Mucosa of stomach (tissue), 1 donor: Measurements from ENCODE around the gene HLF.

Experiments
- H3K27me3 ChIP-seq: one replicate; pipeline ENCODE4 v1.7.0; 2013; ENCODE audit warnings: mild to moderate bottlenecking, low read length; ENCODE audit not compliant: control insufficient read depth, insufficient read depth
- H3K36me3 ChIP-seq: one replicate; pipeline ENCODE4 v1.7.0; 2013; ENCODE audit warnings: low read length; ENCODE audit not compliant: control insufficient read depth, insufficient read depth
- H3K4me1 ChIP-seq: one replicate; pipeline ENCODE4 v1.7.0; 2013; ENCODE audit warnings: mild to moderate bottlenecking, low read length; ENCODE audit not compliant: control insufficient read depth, insufficient read depth
- H3K4me3 ChIP-seq: one replicate; pipeline ENCODE4 v1.7.0; 2013; ENCODE audit warnings: low read length
- H3K9ac ChIP-seq: one replicate; pipeline ENCODE4 v1.7.0; 2013; ENCODE audit warnings: mild to moderate bottlenecking, low read length, moderate library complexity
- H3K9me3 ChIP-seq: one replicate; pipeline ENCODE4 v1.7.0; 2013; ENCODE audit warnings: mild to moderate bottlenecking, low read length, moderate library complexity; ENCODE audit not compliant: control insufficient read depth
- donor health status: Pancreatic carcinoma.

Gene HLF

DNA sequence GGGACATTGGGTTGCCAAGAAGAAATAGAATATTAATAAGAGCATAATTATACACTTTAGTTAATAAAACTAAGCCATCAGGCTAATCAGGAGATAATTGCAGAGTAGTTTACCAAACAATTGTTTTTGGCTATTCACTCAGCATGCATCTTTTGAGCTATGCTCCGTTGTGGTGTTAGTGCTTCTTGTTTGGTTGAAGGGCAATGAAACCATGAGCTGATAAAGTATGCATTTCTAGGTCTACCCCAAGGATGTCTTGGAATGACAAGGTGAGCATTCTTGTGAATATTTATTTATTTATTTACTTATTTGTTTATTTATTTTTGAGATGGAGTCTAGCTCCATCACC is 6.4 kb downstream of the HLF start:
- H3K9ac ChIP-seq = no peak overlapping the region
- no peak overlapping the region for H3K4me3 ChIP-seq
- no peaks in the 10 kb centered on the region for H3K9me3 ChIP-seq
- H3K27me3 ChIP-seq = peaks cover 2% of the 10 kb centered on the region
- H3K36me3 ChIP-seq = no peaks in the 10 kb centered on the region
- H3K4me1 ChIP-seq = peaks cover 6% of the 10 kb centered on the region

GRCh38 chr17:55271958-55272710 is 7.4 kb downstream of the HLF start:
- H3K4me3 ChIP-seq = no peak overlapping the region
- H3K9ac ChIP-seq = no peak overlapping the region
- peaks cover 6% of the 10 kb centered on the region for H3K4me1 ChIP-seq
- H3K27me3 ChIP-seq = no peaks in the 10 kb centered on the region
- no peaks in the 10 kb centered on the region for H3K9me3 ChIP-seq
- no peaks in the 10 kb centered on the region for H3K36me3 ChIP-seq

DNA sequence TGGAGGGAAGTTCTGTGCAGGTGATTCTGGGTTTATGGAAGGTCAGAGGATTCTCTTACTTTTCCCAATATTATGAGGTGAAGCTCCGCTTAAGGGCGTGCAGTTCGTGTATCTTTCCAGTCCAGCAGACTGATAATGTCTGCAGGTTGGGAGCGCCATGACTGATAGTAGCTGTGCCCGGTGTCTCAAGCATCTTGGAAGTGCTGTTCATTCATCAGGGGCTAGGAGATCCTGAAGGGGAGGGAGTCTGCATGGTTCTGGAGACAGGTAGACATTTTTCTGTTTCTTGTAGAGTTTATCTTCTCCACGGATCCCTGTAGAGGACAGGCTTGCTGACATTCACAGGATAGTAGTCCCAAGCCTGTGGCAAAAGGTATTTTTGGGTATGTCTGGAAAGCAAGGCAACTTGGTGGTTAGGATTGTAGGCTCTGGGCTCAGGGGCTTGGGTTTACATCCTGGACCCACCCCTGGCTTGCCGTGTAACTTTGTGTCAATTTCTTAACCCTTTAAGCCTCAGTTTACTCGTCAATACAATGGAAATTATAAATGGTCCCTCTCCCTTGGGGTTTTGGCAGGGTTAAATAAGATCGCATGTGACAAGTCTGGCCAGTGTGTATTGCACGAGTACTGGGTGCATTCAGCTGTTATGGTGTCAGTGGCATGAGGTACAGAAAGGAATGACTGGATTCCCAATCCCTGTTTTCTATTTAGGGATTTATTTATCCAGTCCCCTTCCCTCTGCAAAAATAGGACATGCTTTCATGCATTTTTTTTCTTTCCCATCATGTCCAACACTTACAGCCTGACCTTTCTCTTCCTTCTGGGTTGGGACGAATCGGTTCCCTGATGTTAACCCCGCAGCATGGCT is 8.2 kb downstream of the HLF start:
- H3K9ac ChIP-seq = no peak overlapping the region
- H3K9me3 ChIP-seq = no peaks in the 10 kb centered on the region
- no peak overlapping the region for H3K4me3 ChIP-seq
- H3K4me1 ChIP-seq = peaks cover 11% of the 10 kb centered on the region
- no peaks in the 10 kb centered on the region for H3K36me3 ChIP-seq
- no peaks in the 10 kb centered on the region for H3K27me3 ChIP-seq

GRCh38 chr17:55273579-55274354 is 9.0 kb downstream of the HLF start:
- Histone ChIP-seq H3K36me3 (no peaks in the 10 kb centered on the region), H3K4me1 (peaks cover 11% of the 10 kb centered on the region), H3K9ac (no peak overlapping the region), H3K27me3 (no peaks in the 10 kb centered on the region), H3K4me3 (no peak overlapping the region), H3K9me3 (no peaks in the 10 kb centered on the region)

DNA sequence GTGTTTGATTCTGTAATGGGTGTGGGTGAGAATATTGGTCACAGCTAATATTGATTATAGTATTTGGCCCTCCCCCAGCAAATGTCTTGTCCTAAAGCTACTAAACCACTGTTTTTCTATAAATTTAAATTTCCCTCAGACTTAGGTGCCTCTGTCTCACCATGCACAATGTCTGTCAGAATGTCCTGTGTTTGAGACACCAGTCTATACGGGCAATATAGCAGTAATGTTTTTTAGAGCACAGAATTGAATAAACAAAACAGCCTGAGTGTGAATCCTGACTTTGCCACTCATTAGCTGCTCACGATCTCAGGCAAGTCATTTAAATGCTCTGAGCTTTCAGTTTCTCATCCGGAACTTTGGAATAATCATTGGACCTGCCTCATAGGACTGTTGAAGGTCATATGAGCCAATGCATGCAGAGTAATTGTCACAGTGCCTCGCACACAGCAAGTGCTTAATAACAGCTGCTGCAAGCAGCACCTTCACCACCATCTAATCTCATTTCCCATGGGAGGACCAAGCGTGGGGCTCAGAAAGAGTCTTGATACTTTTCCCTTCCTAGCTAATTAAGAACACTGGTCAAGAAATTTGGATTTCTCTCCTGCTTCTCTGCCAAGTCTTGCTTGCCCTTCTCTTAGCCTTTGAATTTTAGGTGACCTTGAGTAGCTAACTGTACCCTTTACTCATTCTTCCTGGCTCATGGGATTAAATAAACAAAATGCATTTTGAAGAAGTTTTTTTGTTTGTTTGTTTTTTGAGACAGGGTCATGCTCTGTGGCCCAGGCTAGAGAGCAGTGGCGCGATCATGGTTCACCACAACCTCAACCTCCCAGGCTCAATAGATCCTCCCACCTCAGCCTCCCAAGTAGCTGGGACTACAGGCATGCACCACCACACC is 9.8 kb downstream of the HLF start:
- H3K9ac ChIP-seq = no peak overlapping the region

DNA sequence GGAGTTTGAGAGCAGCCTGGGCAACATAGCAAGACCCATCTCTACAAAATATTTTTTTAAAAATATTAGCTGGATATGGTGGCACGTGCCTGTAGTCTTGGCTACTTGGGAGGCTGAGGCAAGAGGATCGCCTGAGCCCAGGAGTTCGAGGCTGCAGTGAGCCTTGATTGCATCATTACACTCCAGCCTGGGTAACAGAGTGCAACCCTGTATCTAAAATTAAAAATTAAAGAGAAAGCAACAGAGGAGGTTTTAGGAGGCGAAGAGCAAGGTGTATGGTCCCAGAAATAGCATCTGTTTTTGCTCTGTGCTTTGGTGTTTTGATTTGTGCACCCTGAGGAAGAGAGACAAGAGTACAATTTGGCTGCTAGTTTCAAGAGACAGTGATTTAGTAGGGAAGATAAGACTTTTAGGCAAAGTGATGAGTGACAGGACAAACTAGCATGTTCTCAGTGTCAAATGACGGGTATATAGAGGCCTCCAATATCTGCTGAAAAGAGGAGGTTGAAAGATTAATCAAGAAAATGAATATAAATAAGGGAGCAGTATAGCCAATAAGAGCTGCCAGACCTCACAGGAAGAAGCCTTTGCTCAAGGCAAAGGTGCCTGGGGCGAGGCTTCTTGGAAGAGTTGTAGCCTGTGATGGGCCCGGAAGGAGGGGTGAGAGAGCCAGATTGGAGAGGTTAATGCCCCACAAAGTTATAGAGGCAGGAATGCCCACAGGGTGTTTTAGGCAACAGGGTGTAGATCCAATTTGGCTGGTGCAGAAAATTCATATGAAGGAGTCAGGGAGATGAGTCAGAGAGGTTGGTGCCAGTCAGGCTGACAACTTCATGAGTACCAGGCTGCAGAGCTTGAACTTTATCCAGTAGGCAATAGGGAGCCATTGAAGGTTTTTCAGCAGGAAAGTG is 11.4 kb downstream of the HLF start:
- Histone ChIP-seq H3K4me3 (no peak overlapping the region), H3K9me3 (no peaks in the 10 kb centered on the region), H3K36me3 (no peaks in the 10 kb centered on the region), H3K4me1 (peaks cover 11% of the 10 kb centered on the region), H3K9ac (no peak overlapping the region), H3K27me3 (no peaks in the 10 kb centered on the region)

More for the DNA sequence above, 9.8 kb downstream of the HLF start:
- Histone ChIP-seq H3K27me3 (no peaks in the 10 kb centered on the region), H3K9me3 (no peaks in the 10 kb centered on the region), H3K4me3 (no peak overlapping the region), H3K4me1 (peaks cover 11% of the 10 kb centered on the region), H3K36me3 (no peaks in the 10 kb centered on the region)

DNA sequence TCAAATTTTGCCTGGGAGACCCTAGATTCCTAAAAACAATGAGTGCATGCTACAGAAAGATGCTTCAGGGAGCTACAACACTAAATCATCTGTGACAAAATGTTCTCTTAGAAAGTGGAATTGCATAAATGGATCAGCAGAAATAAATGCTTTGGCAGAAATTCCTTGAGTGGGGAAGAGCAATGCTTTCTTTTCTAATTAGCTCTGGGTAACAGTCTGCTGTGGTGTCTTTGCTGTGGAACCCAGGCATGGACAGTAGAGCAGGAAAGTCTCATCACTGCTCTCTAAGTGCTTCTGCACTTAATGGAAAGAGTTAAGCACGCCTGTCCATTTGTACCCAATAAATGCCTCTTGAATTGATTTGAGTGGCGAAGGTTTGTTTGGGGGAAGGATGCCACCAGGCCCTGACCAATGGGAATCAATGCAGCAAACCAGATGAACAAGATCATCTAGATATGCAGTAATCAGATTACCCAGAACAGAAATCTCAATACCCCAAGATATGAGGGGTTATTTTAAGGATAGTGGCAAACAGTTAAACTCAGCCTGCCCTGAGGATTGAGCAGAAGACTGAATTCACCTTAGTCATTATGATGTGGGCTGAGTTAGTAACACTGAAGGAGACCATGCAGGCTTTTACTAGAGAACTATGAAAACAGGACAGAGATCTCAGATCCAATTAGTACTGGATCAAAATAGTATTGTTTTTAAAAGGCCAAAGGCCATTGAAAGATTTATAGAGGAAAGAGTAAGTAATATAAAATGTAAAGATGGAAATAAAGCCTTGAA is 13.6 kb downstream of the HLF start:
- Histone ChIP-seq H3K9ac (no peak overlapping the region), H3K4me1 (peaks cover 10% of the 10 kb centered on the region)

DNA sequence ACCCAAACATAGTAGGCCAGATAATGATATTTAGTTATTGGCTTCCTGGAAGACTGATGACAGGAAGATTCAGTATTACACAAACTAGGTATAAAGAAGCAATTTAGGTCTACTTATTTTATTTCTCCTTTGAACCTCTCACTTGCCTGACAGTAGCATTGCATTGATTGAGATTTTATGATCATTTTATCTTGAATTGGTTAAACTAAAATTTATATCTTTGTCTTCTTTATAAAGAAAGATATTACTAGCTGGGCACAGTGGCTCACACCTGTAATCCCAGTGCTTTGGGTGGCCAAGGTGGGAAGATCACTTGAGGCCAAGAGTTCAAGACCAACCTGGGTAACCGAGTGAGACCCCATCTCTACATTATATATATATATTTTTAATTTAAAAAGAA is 14.4 kb downstream of the HLF start:
- no peaks in the 10 kb centered on the region for H3K36me3 ChIP-seq
- H3K4me1 ChIP-seq = peaks cover 9% of the 10 kb centered on the region
- no peaks in the 10 kb centered on the region for H3K9me3 ChIP-seq
- H3K27me3 ChIP-seq = no peaks in the 10 kb centered on the region
- H3K4me3 ChIP-seq = no peak overlapping the region
- no peak overlapping the region for H3K9ac ChIP-seq

More for the DNA sequence above, 13.6 kb downstream of the HLF start:
- Histone ChIP-seq H3K36me3 (no peaks in the 10 kb centered on the region), H3K4me3 (no peak overlapping the region), H3K9me3 (no peaks in the 10 kb centered on the region), H3K27me3 (no peaks in the 10 kb centered on the region)

GRCh38 chr17:55279788-55280187 is 15.0 kb downstream of the HLF start:
- H3K4me1 ChIP-seq = peaks cover 15% of the 10 kb centered on the region
- H3K9ac ChIP-seq = no peak overlapping the region
- no peaks in the 10 kb centered on the region for H3K9me3 ChIP-seq
- H3K27me3 ChIP-seq = no peaks in the 10 kb centered on the region
- no peaks in the 10 kb centered on the region for H3K36me3 ChIP-seq
- H3K4me3 ChIP-seq = no peak overlapping the region

- H3K4me3 ChIP-seq = no peak overlapping the region
- H3K9ac ChIP-seq = no peak overlapping the region
- H3K36me3 ChIP-seq = no peaks in the 10 kb centered on the region
- peaks cover 19% of the 10 kb centered on the region for H3K4me1 ChIP-seq
- H3K27me3 ChIP-seq = no peaks in the 10 kb centered on the region
- H3K9me3 ChIP-seq = no peaks in the 10 kb centered on the region
Observed at GRCh38 chr17:55280212-55280611, 15.5 kb downstream of the HLF start.
